8988T (cell line): ENCODE measurements around the gene GPRASP3.

Experiments
- DNase-seq: peaks from one replicate; pipeline ENCODE4 v3.0.0; 2011

GPRASP3 gene

GRCh38 chrX:102765217-102765616, 44.7 kb downstream of the GPRASP3 start:
- no peak for DNase-seq

- no peak for DNase-seq
Measured at GRCh38 chrX:102765809-102766208, 45.3 kb downstream of the GPRASP3 start.

- no peak for DNase-seq
Measured at GRCh38 chrX:102767287-102767686, 46.7 kb downstream of the GPRASP3 start.

DNA sequence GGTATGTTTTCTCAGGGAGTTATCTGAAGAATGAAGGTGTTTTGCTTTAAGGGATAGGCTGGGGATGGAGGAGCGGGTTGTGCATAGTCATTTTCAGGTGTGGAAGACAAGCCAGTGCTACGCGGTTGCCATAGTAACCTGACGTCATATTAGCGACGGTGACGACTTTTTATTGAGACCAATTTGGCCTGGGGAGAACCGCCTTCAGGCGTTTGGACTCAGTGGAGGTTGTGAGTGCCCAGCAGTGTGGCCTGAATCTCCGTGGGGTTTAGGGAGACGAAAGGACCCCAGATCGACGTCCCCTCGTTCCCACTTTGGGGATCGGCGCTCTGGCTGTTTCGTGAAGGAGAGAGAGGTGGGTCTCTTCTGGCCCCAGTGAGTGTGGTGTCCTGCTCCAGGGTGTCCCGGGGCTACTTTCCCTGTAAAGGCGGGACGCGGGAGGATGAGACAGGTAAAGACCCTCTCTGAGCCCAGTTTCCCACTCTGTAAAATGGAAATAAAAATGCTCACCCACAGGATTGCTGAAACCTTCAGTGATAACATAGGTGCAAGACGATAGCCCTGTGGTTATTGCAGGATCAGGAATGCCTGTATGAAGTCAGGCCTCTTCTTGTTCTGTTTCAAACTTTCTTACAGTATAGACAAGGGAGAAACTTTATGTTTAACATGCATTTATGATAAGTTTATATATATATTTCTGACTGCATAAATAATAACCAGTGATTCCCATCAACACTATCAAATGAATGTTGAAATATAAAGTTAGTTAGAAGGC, 48.6 kb downstream of the GPRASP3 start:
- no peak for DNase-seq
